Tibial nerve (tissue), 4 donors: ENCODE data around the gene CAP1. TPM values are rescaled to one million over a fixed set of nuclear protein-coding genes. Genes with fewer than 3 reads are reported as not detected.

Experiments
- DNase-seq, 2 donors: peaks; one replicate each; pipeline ENCODE4 v3.0.0-alpha.2; 2019; ENCODE audit warnings: low spot score in 2 of 2
- H3K27ac ChIP-seq, 4 donors: fragments of 200-600 bp; sonication (generic) in 3 of 4; one replicate each; pipeline ENCODE4 v1.5.1; 2017 to 2019; ENCODE audit warnings: mild to moderate bottlenecking in 1 of 4
- H3K27me3 ChIP-seq, 2 donors: fragments of 200-600 bp; sonication (generic) in 1 of 2; one replicate each; pipeline versions ENCODE4 v1.5.1 to v1.6.0; 2017 to 2019
- H3K36me3 ChIP-seq, 3 donors: fragments of 200-600 bp; sonication (generic); one replicate each; pipeline ENCODE4 v1.5.1; 2018 to 2019
- H3K4me1 ChIP-seq, 4 donors: fragments of 200-600 bp; sonication (generic) in 3 of 4; one replicate each; pipeline ENCODE4 v1.5.1; 2017 to 2019
- H3K4me3 ChIP-seq, 4 donors: fragments of 200-600 bp; sonication (generic) in 3 of 4; one replicate each; pipeline ENCODE4 v1.5.1; 2017 to 2019; ENCODE audit warnings: mild to moderate bottlenecking in 1 of 4, moderate library complexity in 1 of 4
- H3K9me3 ChIP-seq, 4 donors: fragments of 200-600 bp; sonication (generic) in 3 of 4; one replicate each; pipeline ENCODE4 v1.5.1; 2017 to 2019
- CTCF ChIP-seq, 5 experiments: fragments of 200-600 bp in 3 of 5; fragments of 450-650 bp in 2 of 5; sonication (generic) in 3 of 5; IDR thresholded peaks; one replicate each; pipeline ENCODE4 v1.5.1; 2016 to 2019; ENCODE audit warnings: antibody characterized with exemption in 5 of 5, mild to moderate bottlenecking in 3 of 5, moderate library complexity in 2 of 5
- EP300 ChIP-seq, 2 donors: sonication (generic); formaldehyde crosslinking; IDR thresholded peaks; one replicate each; pipeline ENCODE4 v1.6.1; 2017; ENCODE audit warnings: antibody characterized with exemption in 2 of 2, mild to moderate bottlenecking in 1 of 2
- POLR2A ChIP-seq, 2 donors: fragments of 450-650 bp; IDR thresholded peaks; one replicate each; pipeline ENCODE4 v1.6.1; 2017; ENCODE audit warnings: antibody characterized with exemption in 2 of 2, mild to moderate bottlenecking in 2 of 2, moderate library complexity in 2 of 2
- WGBS, 2 donors: methylation state at CpG; one replicate each; pipeline ENCODE4 v1.1.5; 2018; 5-methylcytosine and 5-hydroxymethylcytosine counted together
- total RNA-seq, 4 donors: library from RNA; depleted of rRNA; stranded (reverse); fragments of >200 nt; gene quantifications; one replicate each; pipeline ENCODE4 v1.1.0, GENCODE V29; 2016

The CAP1 gene
- total RNA-seq, 4 donors from 2014 or later: 210 to 281 (median 227) TPM

DNA sequence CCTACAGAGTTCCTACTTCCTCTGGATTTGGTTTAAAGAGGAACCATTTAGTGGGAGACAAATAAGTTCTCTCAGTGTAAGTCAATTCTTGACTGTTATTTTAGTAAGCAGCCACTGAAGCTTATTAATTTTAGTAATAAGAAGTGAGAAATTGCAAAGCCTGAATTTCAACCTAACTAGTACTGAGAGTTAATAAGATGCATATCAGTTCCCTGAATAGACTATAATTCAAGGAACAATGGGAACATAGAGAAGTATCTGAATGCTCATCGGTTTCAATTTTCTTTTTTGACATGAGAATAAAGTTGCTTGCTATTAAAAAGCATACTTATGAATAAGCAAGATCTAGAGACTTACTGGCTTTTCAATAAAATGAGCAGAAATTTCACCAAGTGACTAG, 64.5 kb downstream of the CAP1 start:
- H3K4me1 ChIP-seq: no peaks in the 10 kb centered on the region
- H3K4me3 ChIP-seq: no peak overlapping the region
- WGBS, 2 donors: 51 to 59% methylated on average over 1 of the region's 1 CpG
- no peak for DNase-seq
- no peak for TF ChIP-seq CTCF (IDR thresholded peaks at IDR 0.05)
- TF ChIP-seq EP300 (IDR thresholded peaks at IDR 0.05): no peak
- TF ChIP-seq POLR2A (IDR thresholded peaks at IDR 0.05): no peak
- no peak overlapping the region for H3K27ac ChIP-seq
- H3K9me3 ChIP-seq: peaks cover 0 to 9% (median 0%) of the 10 kb centered on the region in 4 donors
- no peaks in the 10 kb centered on the region for H3K36me3 ChIP-seq
- no peaks in the 10 kb centered on the region for H3K27me3 ChIP-seq

DNA sequence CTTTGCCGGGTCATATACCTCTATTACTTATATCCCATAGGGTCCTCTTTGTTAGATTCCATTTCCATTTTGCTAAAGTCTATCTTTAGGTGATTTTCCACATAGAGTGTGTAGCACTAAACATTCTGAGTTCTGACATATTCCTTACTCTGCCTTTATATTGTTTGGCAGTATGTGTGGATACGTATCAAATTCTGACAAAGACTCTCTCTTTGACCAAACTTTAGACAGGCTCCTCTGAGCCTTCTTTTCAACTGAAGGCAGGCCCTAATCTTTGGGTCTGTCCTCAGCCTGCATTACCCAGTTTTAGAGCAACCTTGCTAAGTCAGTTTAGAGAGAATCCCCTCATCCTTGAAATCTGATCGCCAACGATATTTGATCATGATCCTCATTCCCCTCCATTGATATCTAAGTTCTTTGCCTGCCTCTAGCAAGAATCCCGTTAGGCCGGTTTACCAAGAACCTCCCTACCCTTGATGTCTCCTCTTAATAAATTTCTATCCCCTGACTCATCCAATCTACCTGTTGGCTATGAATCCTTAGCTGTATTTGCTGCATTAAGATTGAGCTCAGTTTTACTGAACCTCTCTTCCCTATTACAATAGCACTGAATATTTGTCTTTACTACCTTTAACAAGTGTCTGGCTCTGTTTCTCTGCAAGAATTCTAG, 66.9 kb downstream of the CAP1 start:
- Histone ChIP-seq H3K9me3 (peaks cover 0 to 30% (median 4%) of the 10 kb centered on the region in 4 donors), H3K36me3 (no peaks in the 10 kb centered on the region), H3K27ac (no peak overlapping the region), H3K4me3 (no peak overlapping the region), H3K27me3 (no peaks in the 10 kb centered on the region), H3K4me1 (no peaks in the 10 kb centered on the region)
- no peak for TF ChIP-seq EP300 (IDR thresholded peaks at IDR 0.05)
- no peak for TF ChIP-seq CTCF (IDR thresholded peaks at IDR 0.05)
- TF ChIP-seq POLR2A (IDR thresholded peaks at IDR 0.05): no peak
- 89% methylated on average over 6 of the region's 6 CpGs for WGBS, 2 donors
- DNase-seq: no peak

DNA sequence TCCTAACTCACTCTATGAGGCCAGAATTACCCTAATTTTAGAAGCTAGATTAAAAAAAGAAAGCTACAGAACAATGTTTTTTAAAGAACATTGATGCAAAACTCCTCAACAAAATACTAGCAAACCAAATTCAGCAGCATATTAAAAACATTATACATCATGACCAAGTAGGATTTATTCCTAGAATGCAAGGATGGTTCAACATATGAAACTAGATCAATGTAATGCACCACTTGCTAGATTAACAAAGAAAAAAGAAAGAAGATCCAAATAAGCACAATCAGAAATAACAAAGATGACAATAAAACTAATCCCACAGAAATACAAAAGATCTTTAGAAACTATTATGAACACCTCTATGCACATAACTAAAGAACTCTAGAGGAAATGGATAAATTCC, 69.9 kb downstream of the CAP1 start:
- no peak for TF ChIP-seq POLR2A (IDR thresholded peaks at IDR 0.05)
- TF ChIP-seq EP300 (IDR thresholded peaks at IDR 0.05): no peak
- no peak for TF ChIP-seq CTCF (IDR thresholded peaks at IDR 0.05)
- H3K27me3 ChIP-seq: no peaks in the 10 kb centered on the region
- DNase-seq: no peak

GRCh38 chr1:40114400-40114799, 73.9 kb downstream of the CAP1 start:
- H3K4me3 ChIP-seq: no peak overlapping the region
- H3K27me3 ChIP-seq: peaks cover 0 to 5% of the 10 kb centered on the region in 2 donors
- H3K27ac ChIP-seq: no peak overlapping the region
- TF ChIP-seq POLR2A (IDR thresholded peaks at IDR 0.05) (no peak), CTCF (IDR thresholded peaks at IDR 0.05) (no peak), EP300 (IDR thresholded peaks at IDR 0.05) (no peak)
- H3K9me3 ChIP-seq: peaks cover 0 to 24% (median 4%) of the 10 kb centered on the region in 4 donors
- no peaks in the 10 kb centered on the region for H3K36me3 ChIP-seq
- H3K4me1 ChIP-seq: no peaks in the 10 kb centered on the region
- 89 to 91% methylated on average over 3 of the region's 3 CpGs for WGBS, 2 donors
- DNase-seq: no peak

More for the DNA sequence above, 69.9 kb downstream of the CAP1 start:
- Histone ChIP-seq H3K27ac (no peak overlapping the region), H3K4me1 (no peaks in the 10 kb centered on the region), H3K36me3 (no peaks in the 10 kb centered on the region), H3K9me3 (peaks cover 0 to 24% (median 4%) of the 10 kb centered on the region in 4 donors), H3K4me3 (no peak overlapping the region)

GRCh38 chr1:40120128-40120527, 79.6 kb downstream of the CAP1 start:
- H3K36me3 ChIP-seq: no peaks in the 10 kb centered on the region
- peaks cover 0 to 5% of the 10 kb centered on the region in 2 donors for H3K27me3 ChIP-seq
- 81 to 88% methylated on average over 7 of the region's 7 CpGs for WGBS, 2 donors
- H3K4me3 ChIP-seq: no peak overlapping the region
- H3K9me3 ChIP-seq: no peaks in the 10 kb centered on the region
- no peaks in the 10 kb centered on the region for H3K4me1 ChIP-seq
- TF ChIP-seq CTCF (IDR thresholded peaks at IDR 0.05): no peak
- TF ChIP-seq EP300 (IDR thresholded peaks at IDR 0.05): no peak
- TF ChIP-seq POLR2A (IDR thresholded peaks at IDR 0.05): no peak
- H3K27ac ChIP-seq: no peak overlapping the region
- DNase-seq: no peak

Other genes with a start within 250 kb of the CAP1 start
- 10 to 100 TPM; 17.4 to 29.8 (median 27.4) TPM for gene TRIT1, start 157.2 kb upstream of the CAP1 start, total RNA-seq
- gene MYCL, start 138.8 kb upstream of the CAP1 start, total RNA-seq: 1 to 10 TPM in 1 of 4 donors, under 1 TPM in 3; 0.30 to 1.8 (median 0.86) TPM
- 10 to 100 TPM in 3 of 4 donors, 1 to 10 TPM in 1; 6.0 to 24.3 (median 18.1) TPM for gene MFSD2A, start 85.6 kb upstream of the CAP1 start, total RNA-seq
- gene PPT1, start 56.5 kb downstream of the CAP1 start, total RNA-seq: 10 to 100 TPM; 52.8 to 88.5 (median 58.7) TPM
- 10 to 100 TPM; 20.1 to 23.5 (median 21.5) TPM for gene RLF, start 120.7 kb downstream of the CAP1 start, total RNA-seq
- not detected for gene TMCO2, start 207.2 kb downstream of the CAP1 start, total RNA-seq
- 10 to 100 TPM; 27.0 to 51.1 (median 32.1) TPM for gene ZMPSTE24, start 217.5 kb downstream of the CAP1 start, total RNA-seq